Kidney (tissue), 14 donors: Measurements from ENCODE around the gene SEMA3E. TPM values are rescaled to one million over a fixed set of nuclear protein-coding genes. Genes with fewer than 3 reads are reported as not detected.

Experiments used
- DNase-seq, 5 donors: peaks; one replicate each; pipeline ENCODE4 v3.0.0-alpha.2; 2013 to 2020
- FAIRE-seq: peaks from 2 replicates; lab custom pipeline; 2012; peaks lifted over from hg19 to GRCh38; lab: Jason Lieb, UNC
- H3K27ac ChIP-seq, 2 donors: one replicate each; pipeline ENCODE4 v1.7.0; 2013; ENCODE audit warnings: low read depth in 2 of 2, low read length in 2 of 2, inconsistent platforms in 1 of 2
- H3K27me3 ChIP-seq: one replicate; pipeline ENCODE4 v1.7.1; 2013; ENCODE audit warnings: low read length, inconsistent platforms; ENCODE audit not compliant: control insufficient read depth, insufficient read depth
- H3K36me3 ChIP-seq, 3 donors: one replicate each; pipeline versions ENCODE4 v1.7.0 to v1.7.1; 2013; ENCODE audit warnings: low read length in 3 of 3, control low read depth in 1 of 3, inconsistent platforms in 1 of 3; ENCODE audit not compliant: insufficient read depth in 3 of 3, control insufficient read depth in 2 of 3
- H3K4me1 ChIP-seq, 3 donors: one replicate each; pipeline versions ENCODE4 v1.7.0 to v1.7.1; 2013; ENCODE audit warnings: low read length in 3 of 3, inconsistent platforms in 1 of 3, low read depth in 1 of 3; ENCODE audit not compliant: control insufficient read depth in 2 of 3, insufficient read depth in 2 of 3
- H3K4me3 ChIP-seq, 3 donors: one replicate each; pipeline versions ENCODE4 v1.7.0 to v1.8.1; 2013; ENCODE audit warnings: low read length in 3 of 3, control low read depth in 1 of 3, inconsistent platforms in 1 of 3
- H3K9ac ChIP-seq, 3 donors: one replicate each; pipeline versions ENCODE4 v1.7.0 to v1.7.1; 2013; ENCODE audit warnings: low read length in 3 of 3, control low read depth in 1 of 3, inconsistent platforms in 1 of 3
- H3K9me3 ChIP-seq, 3 donors: one replicate each; pipeline versions ENCODE4 v1.7.0 to v1.7.1; 2013; ENCODE audit warnings: low read length in 3 of 3, control low read depth in 1 of 3, inconsistent platforms in 1 of 3; ENCODE audit not compliant: control insufficient read depth in 2 of 3, insufficient read depth in 1 of 3
- intact Hi-C: fragments of 100-400 bp; cut with DNase I; formaldehyde crosslinking; loops from one replicate; pipeline ENCODE4 v1.11.1; 2022
- polyA plus RNA-seq: library from polyadenylated mRNA; stranded (reverse); fragments of 350-450 nt; fragmentation: Illumina TruSeq; extraction: RNeasy Lipid Tissue Mini Kit (QIAGEN cat#74804); gene quantifications from one replicate; pipeline ENCODE4 v1.2.3, GENCODE V29; 2014; ENCODE audit warnings: low read depth, low replicate concordance; ENCODE audit not compliant: insufficient read depth
- total RNA-seq: library from RNA; stranded (reverse); fragmentation: NEBNext Ultra II Directional; extraction: Animal tissue kit (Norgen Biotek cat#: 25700); gene quantifications from one replicate; pipeline ENCODE4 v1.2.1, GENCODE V29; 2021
- TF ChIP-seq, protein P1 (sequence below): IDR thresholded peaks from 3 replicates; pipeline ENCODE4 v1.5.1; 2012; ENCODE audit warnings: mild to moderate bottlenecking, moderate library complexity, borderline replicate concordance; ENCODE audit not compliant: insufficient read depth; ENCODE audit errors: extremely low read depth
- donor health status: control.
- donor health status: control.
- donor health status: control.
- donor health status: control.
- donor health status: control.
- donor health status: DM: yes; HTN: yes; CAD: no.
- donor health status: Normal renal cell carcinoma (clear cell type).

SEMA3E gene
- total and polyA plus RNA-seq, 2 donors from 2014 or later, result 0.15 to 1.1 TPM

DNA sequence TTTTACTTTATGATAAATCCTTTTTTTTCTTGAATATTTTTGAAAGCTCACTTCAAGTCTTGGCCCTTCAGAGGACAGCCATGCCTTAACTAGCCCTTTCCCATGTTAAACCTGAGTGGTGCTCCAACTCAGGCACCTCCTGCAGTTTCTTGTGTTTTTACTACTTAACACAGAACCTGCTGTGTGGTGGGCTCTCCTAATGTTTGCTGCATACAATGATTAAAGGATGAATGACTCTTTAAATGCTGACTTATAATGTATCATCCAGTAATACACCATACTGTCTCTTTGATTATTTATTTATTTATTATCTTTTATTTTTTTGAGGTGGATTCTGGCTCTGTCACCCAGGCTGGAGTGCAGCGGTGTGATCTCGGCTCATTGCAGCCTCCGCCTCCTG, 179.4 kb downstream of the SEMA3E start:
- FAIRE-seq, result no peak
- H3K9ac ChIP-seq, result no peak overlapping the region
- intact Hi-C loops, result no loop called here

DNA sequence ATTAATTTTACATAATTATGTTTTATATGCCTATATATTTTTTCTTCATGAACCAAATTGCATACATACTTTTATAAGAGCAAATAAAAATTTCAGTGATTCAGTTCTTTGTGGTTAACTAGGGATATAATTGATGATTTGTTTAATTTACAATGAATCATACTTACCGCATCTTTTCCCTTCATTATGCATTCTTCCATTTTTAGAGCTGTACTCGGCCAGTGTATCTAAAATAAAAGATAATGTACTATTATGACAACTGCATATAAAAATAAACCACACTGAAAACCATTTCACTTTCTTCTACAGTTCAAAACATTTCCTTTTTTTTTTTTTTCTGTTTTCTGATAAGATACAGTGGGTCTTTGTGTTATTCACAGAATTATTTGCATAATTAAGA, 179.9 kb downstream of the SEMA3E start:
- intact Hi-C loops, result no loop called here
- TF ChIP-seq, protein P1, sequence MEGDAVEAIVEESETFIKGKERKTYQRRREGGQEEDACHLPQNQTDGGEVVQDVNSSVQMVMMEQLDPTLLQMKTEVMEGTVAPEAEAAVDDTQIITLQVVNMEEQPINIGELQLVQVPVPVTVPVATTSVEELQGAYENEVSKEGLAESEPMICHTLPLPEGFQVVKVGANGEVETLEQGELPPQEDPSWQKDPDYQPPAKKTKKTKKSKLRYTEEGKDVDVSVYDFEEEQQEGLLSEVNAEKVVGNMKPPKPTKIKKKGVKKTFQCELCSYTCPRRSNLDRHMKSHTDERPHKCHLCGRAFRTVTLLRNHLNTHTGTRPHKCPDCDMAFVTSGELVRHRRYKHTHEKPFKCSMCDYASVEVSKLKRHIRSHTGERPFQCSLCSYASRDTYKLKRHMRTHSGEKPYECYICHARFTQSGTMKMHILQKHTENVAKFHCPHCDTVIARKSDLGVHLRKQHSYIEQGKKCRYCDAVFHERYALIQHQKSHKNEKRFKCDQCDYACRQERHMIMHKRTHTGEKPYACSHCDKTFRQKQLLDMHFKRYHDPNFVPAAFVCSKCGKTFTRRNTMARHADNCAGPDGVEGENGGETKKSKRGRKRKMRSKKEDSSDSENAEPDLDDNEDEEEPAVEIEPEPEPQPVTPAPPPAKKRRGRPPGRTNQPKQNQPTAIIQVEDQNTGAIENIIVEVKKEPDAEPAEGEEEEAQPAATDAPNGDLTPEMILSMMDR, result no peak
- no peaks in the 10 kb centered on the region for H3K4me1 ChIP-seq
- no peaks in the 10 kb centered on the region for H3K36me3 ChIP-seq
- H3K27me3 ChIP-seq, result no peaks in the 10 kb centered on the region
- no peak overlapping the region for H3K27ac ChIP-seq
- H3K9me3 ChIP-seq, result no peaks in the 10 kb centered on the region
- no peak overlapping the region for H3K4me3 ChIP-seq
- DNase-seq (no peak), FAIRE-seq (no peak)
- H3K9ac ChIP-seq, result no peak overlapping the region

More for the DNA sequence above, 179.4 kb downstream of the SEMA3E start:
- Histone ChIP-seq H3K9me3 (no peaks in the 10 kb centered on the region), H3K4me1 (no peaks in the 10 kb centered on the region), H3K4me3 (no peak overlapping the region), H3K36me3 (no peaks in the 10 kb centered on the region), H3K27ac (no peak overlapping the region), H3K27me3 (no peaks in the 10 kb centered on the region)
- no peak for DNase-seq
- TF ChIP-seq, protein P1, result no peak

GRCh38 chr7:83468251-83468739, 180.6 kb downstream of the SEMA3E start:
- FAIRE-seq (peak; percentile 73), DNase-seq (peak; percentile 52 to 87 (median 68))
- no peak overlapping the region for H3K27ac ChIP-seq
- no peak overlapping the region for H3K4me3 ChIP-seq
- no peaks in the 10 kb centered on the region for H3K4me1 ChIP-seq
- no peaks in the 10 kb centered on the region for H3K36me3 ChIP-seq
- TF ChIP-seq, protein P1, result no peak
- H3K27me3 ChIP-seq, result no peaks in the 10 kb centered on the region
- no peaks in the 10 kb centered on the region for H3K9me3 ChIP-seq
- intact Hi-C loops, result no loop called here
- no peak overlapping the region for H3K9ac ChIP-seq

DNA sequence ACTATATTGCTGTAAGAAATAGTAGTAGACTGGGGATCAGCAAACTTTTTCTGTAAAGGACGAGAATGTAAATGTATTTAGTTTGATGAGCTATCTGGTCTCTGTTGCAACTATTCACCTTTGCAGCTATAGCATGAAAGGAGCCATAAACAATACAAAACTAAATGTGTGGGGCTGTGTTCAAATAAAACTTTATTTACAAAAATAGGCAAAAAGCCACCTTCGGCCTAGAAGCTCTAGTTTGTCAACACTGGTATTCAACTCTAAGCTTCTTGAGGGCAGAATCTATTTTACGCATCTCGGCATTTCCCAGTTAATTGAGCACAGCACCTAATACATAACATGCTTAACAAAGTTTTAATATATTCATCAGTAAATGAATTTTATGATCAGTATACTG, 181.4 kb downstream of the SEMA3E start:
- no peaks in the 10 kb centered on the region for H3K36me3 ChIP-seq
- FAIRE-seq (no peak), DNase-seq (no peak)
- H3K27me3 ChIP-seq, result no peaks in the 10 kb centered on the region
- TF ChIP-seq, protein P1, result no peak
- H3K4me3 ChIP-seq, result no peak overlapping the region
- H3K9me3 ChIP-seq, result no peaks in the 10 kb centered on the region
- no peaks in the 10 kb centered on the region for H3K4me1 ChIP-seq
- no peak overlapping the region for H3K9ac ChIP-seq
- intact Hi-C loops, result no loop called here
- no peak overlapping the region for H3K27ac ChIP-seq
